ENCODE data around the gene LSM10.

Gene LSM10

GRCh38 chr1:36344395-36344680 lies 53.4 kb downstream of the LSM10 start:
- POLR2A ChIA-PET = no interaction called here
- DNase-seq (ENCODE audit: extremely low spot score) = no peak
- no peak for TF ChIP-seq HDGF (IDR thresholded peaks at IDR 0.05; ENCODE audit: borderline replicate concordance)
- TF ChIP-seq FOXA1 (IDR thresholded peaks at IDR 0.05) = no peak
- no peak for TF ChIP-seq PKNOX1 (IDR thresholded peaks at IDR 0.05)
- TF ChIP-seq ARNT (IDR thresholded peaks at IDR 0.05) = no peak
- TF ChIP-seq NFRKB (IDR thresholded peaks at IDR 0.05) = no peak
- no peak for TF ChIP-seq SP1 (IDR thresholded peaks at IDR 0.05)
- no peak for TF ChIP-seq ZNF384 (IDR thresholded peaks at IDR 0.05)
- no peak for TF ChIP-seq ELF4 (IDR thresholded peaks at IDR 0.05)
- no peak for TF ChIP-seq LEF1 (IDR thresholded peaks at IDR 0.05; ENCODE audit: borderline replicate concordance)
- TF ChIP-seq BHLHE40 (IDR thresholded peaks at IDR 0.05; ENCODE audit: borderline replicate concordance) = no peak
- no peak for TF ChIP-seq TARDBP (IDR thresholded peaks at IDR 0.05)
- TF ChIP-seq CTBP1 (IDR thresholded peaks at IDR 0.05; ENCODE audit: borderline replicate concordance) = no peak
- TF ChIP-seq SUZ12 (IDR thresholded peaks at IDR 0.05) = no peak
- no peak for TF ChIP-seq FOXK2 (IDR thresholded peaks at IDR 0.05)
- no peak for TF ChIP-seq L3MBTL2 (conservative IDR thresholded peaks at IDR 0.05)
- no peak for TF ChIP-seq FOXM1 (IDR thresholded peaks at IDR 0.05; ENCODE audit: borderline replicate concordance)
- CTCF ChIA-PET = no interaction called here

- DNase-seq (ENCODE audit: extremely low spot score) = no peak
- ChIA-PET POLR2A (interaction anchor here (1.4 kb wide), 1 partner anchor 43 kb away, joined by 5 read pairs; no protein-coding TSS in a partner anchor), CTCF (interaction anchor here (0.7 to 1.5 kb wide), 2 partner anchors 24 to 71 kb away, joined by 3 read pairs; no protein-coding TSS in a partner anchor)
- no peak for TF ChIP-seq ZNF384 (IDR thresholded peaks at IDR 0.05)
- TF ChIP-seq CTBP1 (IDR thresholded peaks at IDR 0.05; ENCODE audit: borderline replicate concordance) = no peak
- TF ChIP-seq TARDBP (IDR thresholded peaks at IDR 0.05) = no peak
- TF ChIP-seq FOXA1 (IDR thresholded peaks at IDR 0.05) = no peak
- TF ChIP-seq FOXK2 (IDR thresholded peaks at IDR 0.05) = no peak
- TF ChIP-seq ARNT (IDR thresholded peaks at IDR 0.05) = no peak
- TF ChIP-seq HDGF (IDR thresholded peaks at IDR 0.05; ENCODE audit: borderline replicate concordance) = no peak
Observed at GRCh38 chr1:36343651-36344394, 53.9 kb downstream of the LSM10 start.

Measured in HEK293T (cell line).